HEK293 (cell line): ENCODE data around the gene GBF1.

ENCODE experiments used
- ZBTB8A ChIP-seq: fragments of 450-650 bp; formaldehyde crosslinking; IDR thresholded peaks from 2 replicates; pipeline ENCODE4 v1.5.1; 2016; ENCODE audit warnings: missing biosample characterization, missing genetic modification characterization
- ZNF473 ChIP-seq: fragments of 450-650 bp; formaldehyde crosslinking; IDR thresholded peaks from 2 replicates; pipeline ENCODE4 v1.5.1; 2017; ENCODE audit warnings: missing biosample characterization, missing genetic modification characterization
- TF ChIP-seq, protein P1 (sequence below): fragments of 450-650 bp; formaldehyde crosslinking; IDR thresholded peaks from 2 replicates; pipeline ENCODE4 v1.5.1; 2016; ENCODE audit warnings: missing biosample characterization, missing genetic modification characterization

DNA sequence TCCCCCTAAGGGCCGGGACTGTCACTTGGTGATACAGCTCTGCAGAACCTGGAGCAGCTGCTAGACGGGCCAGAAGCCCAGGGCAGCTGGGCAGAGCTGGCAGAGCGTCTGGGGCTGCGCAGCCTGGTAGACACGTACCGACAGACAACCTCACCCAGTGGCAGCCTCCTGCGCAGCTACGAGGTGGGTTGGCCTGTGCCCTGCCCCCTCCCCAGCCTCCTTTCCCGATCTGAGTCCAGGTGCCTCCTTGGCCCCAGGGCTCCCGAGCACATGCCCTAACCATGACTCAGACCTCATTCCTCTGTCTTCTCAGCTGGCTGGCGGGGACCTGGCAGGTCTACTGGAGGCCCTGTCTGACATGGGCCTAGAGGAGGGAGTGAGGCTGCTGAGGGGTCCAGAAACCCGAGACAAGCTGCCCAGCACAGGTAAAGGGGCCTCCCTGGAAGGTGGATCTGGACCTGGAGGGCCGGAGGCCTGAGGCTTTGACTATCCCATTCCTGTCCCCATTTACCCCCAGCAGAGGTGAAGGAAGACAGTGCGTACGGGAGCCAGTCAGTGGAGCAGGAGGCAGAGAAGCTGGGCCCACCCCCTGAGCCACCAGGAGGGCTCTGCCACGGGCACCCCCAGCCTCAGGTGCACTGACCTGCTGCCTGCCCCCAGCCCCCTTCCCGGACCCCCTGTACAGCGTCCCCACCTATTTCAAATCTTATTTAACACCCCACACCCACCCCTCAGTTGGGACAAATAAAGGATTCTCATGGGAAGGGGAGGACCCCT, 156.6 kb downstream of the GBF1 start:
- TF ChIP-seq, protein P1, sequence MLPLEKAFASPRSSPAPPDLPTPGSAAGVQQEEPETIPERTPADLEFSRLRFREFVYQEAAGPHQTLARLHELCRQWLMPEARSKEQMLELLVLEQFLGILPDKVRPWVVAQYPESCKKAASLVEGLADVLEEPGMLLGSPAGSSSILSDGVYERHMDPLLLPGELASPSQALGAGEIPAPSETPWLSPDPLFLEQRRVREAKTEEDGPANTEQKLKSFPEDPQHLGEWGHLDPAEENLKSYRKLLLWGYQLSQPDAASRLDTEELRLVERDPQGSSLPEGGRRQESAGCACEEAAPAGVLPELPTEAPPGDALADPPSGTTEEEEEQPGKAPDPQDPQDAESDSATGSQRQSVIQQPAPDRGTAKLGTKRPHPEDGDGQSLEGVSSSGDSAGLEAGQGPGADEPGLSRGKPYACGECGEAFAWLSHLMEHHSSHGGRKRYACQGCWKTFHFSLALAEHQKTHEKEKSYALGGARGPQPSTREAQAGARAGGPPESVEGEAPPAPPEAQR = no peak
- no peak for TF ChIP-seq ZNF473 (tag by site-specific recombination)
- no peak for TF ChIP-seq ZBTB8A
